GM21786 (cell line): ENCODE data around the gene APOBEC4.
"Not testable (repeated sequence)": the region's sequence is repeated elsewhere in the genome, so short reads cannot be mapped to it uniquely, and the experiment has no call there.

Experiments
- ATAC-seq: cut with Tn5 transposase; IDR thresholded peaks from one replicate; pipeline ENCODE4 v1.9.1; 2021; ENCODE audit not compliant: unreplicated experiment

APOBEC4 gene

GRCh38 chr1:183652547-183653461, at the start of gene APOBEC4:
TSS of gene APOBEC4 (minus strand) at chr1:183653316. CDS start at chr1:183648781, 4,535 bp downstream.
- no peak for ATAC-seq

- no peak for ATAC-seq
These were observed 49.7 kb upstream of the APOBEC4 start for GRCh38 chr1:183702813-183703198.

- ATAC-seq, result no peak
These were observed 49.1 kb upstream of the APOBEC4 start for GRCh38 chr1:183702087-183702812.

- ATAC-seq, result no peak
These were observed 46.6 kb upstream of the APOBEC4 start for GRCh38 chr1:183699616-183700160.

GRCh38 chr1:183697814-183698590, 44.9 kb upstream of the APOBEC4 start:
- no peak for ATAC-seq

GRCh38 chr1:183696981-183697380, 43.9 kb upstream of the APOBEC4 start:
- no peak for ATAC-seq

GRCh38 chr1:183694755-183695154, 41.6 kb upstream of the APOBEC4 start:
- ATAC-seq, result no peak

- ATAC-seq, result no peak
These were observed 41.0 kb upstream of the APOBEC4 start for GRCh38 chr1:183694066-183694465.

GRCh38 chr1:183693521-183693920, 40.4 kb upstream of the APOBEC4 start:
- no peak for ATAC-seq

GRCh38 chr1:183689762-183690204, 36.7 kb upstream of the APOBEC4 start:
- peak; percentile 67 for ATAC-seq

- no peak for ATAC-seq
These were observed 35.4 kb upstream of the APOBEC4 start for GRCh38 chr1:183688341-183689060.

- ATAC-seq, result no peak
These were observed 34.6 kb upstream of the APOBEC4 start for GRCh38 chr1:183687546-183688304.

GRCh38 chr1:183686229-183686628, 33.1 kb upstream of the APOBEC4 start:
- no peak for ATAC-seq

- no peak for ATAC-seq
These were observed 32.1 kb upstream of the APOBEC4 start for GRCh38 chr1:183685112-183685713.

- not testable (repeated sequence) for ATAC-seq
These were observed 26.2 kb upstream of the APOBEC4 start for GRCh38 chr1:183679363-183679762.

- no peak for ATAC-seq
These were observed 25.7 kb upstream of the APOBEC4 start for GRCh38 chr1:183678819-183679218.

GRCh38 chr1:183676586-183677189, 23.6 kb upstream of the APOBEC4 start:
- no peak for ATAC-seq

GRCh38 chr1:183675883-183676585, 22.9 kb upstream of the APOBEC4 start:
- ATAC-seq, result no peak
